CD4-positive, alpha-beta memory T cell (primary cell): ENCODE results near the gene PBX3. TPM values are rescaled to one million over a fixed set of nuclear protein-coding genes. Genes with fewer than 3 reads are reported as not detected.
A peak's percentile ranks its signal among the peaks of the same experiment; 100 is the strongest.

Source experiments
- CTCF ChIA-PET: fragments of 350-600 bp; sonication (Branson Sonifier 250); formaldehyde crosslinking; loops from one replicate; lab custom pipeline; 2021; ENCODE audit warnings: inconsistent platforms; ENCODE audit not compliant: partially characterized antibody; lab: Charles Lee
- POLR2A ChIA-PET: fragments of 350-600 bp; sonication (Branson Sonifier 250); formaldehyde crosslinking; loops from one replicate; lab custom pipeline; 2021; ENCODE audit not compliant: partially characterized antibody; lab: Charles Lee
- DNase-seq, 5 donors: peaks; one replicate each; pipeline versions ENCODE4 v3.0.0 to v3.0.0-alpha.2; 2020 to 2022; ENCODE audit warnings: mixed read lengths in 1 of 5
- H3K27ac ChIP-seq: one replicate; pipeline ENCODE4 v1.7.0; 2013; ENCODE audit warnings: low read depth, low read length
- H3K27me3 ChIP-seq: 2 replicates; pipeline ENCODE4 v1.7.0; 2013; ENCODE audit warnings: mild to moderate bottlenecking, low read length, moderate library complexity; ENCODE audit not compliant: insufficient read depth
- H3K36me3 ChIP-seq: 2 replicates; pipeline ENCODE4 v1.7.0; 2013; ENCODE audit warnings: mild to moderate bottlenecking, low read length, moderate library complexity; ENCODE audit not compliant: insufficient read depth
- H3K4me1 ChIP-seq: 2 replicates; pipeline ENCODE4 v1.7.0; 2013; ENCODE audit warnings: mild to moderate bottlenecking, low read length, moderate library complexity; ENCODE audit not compliant: insufficient read depth
- H3K4me3 ChIP-seq, 2 donors: one replicate each; pipeline ENCODE4 v1.7.0; 2013; ENCODE audit warnings: low read length in 2 of 2, mild to moderate bottlenecking in 1 of 2
- H3K9me3 ChIP-seq, 2 donors: one replicate each; pipeline ENCODE4 v1.7.0; 2013; ENCODE audit warnings: low read length in 2 of 2, control low read depth in 1 of 2; ENCODE audit not compliant: control insufficient read depth in 1 of 2
- H3K27ac Mint-ChIP-seq, 7 donors: one replicate each; pipeline ENCODE4 v1.8.0; 2020 to 2021; ENCODE audit warnings: mixed read lengths in 7 of 7, mild to moderate bottlenecking in 6 of 7, inconsistent platforms in 3 of 7, moderate library complexity in 3 of 7
- H3K27me3 Mint-ChIP-seq, 2 donors: one replicate each; pipeline ENCODE4 v1.8.0; 2020 to 2021; ENCODE audit warnings: mixed read lengths in 2 of 2
- H3K36me3 Mint-ChIP-seq, 2 donors: one replicate each; pipeline ENCODE4 v1.8.0; 2020 to 2021; ENCODE audit warnings: mixed read lengths in 2 of 2, inconsistent platforms in 1 of 2, mild to moderate bottlenecking in 1 of 2
- H3K4me1 Mint-ChIP-seq, 4 donors: one replicate each; pipeline ENCODE4 v1.8.0; 2020 to 2021; ENCODE audit warnings: mixed read lengths in 4 of 4, mild to moderate bottlenecking in 1 of 4
- H3K4me3 Mint-ChIP-seq, 8 donors: one replicate each; pipeline ENCODE4 v1.8.0; 2020 to 2021; ENCODE audit warnings: mixed read lengths in 8 of 8, mild to moderate bottlenecking in 7 of 8, moderate library complexity in 6 of 8, inconsistent platforms in 3 of 8
- H3K9me3 Mint-ChIP-seq, 8 donors: one replicate each; pipeline ENCODE4 v1.8.0; 2020 to 2021; ENCODE audit warnings: mixed read lengths in 8 of 8, mild to moderate bottlenecking in 5 of 8, inconsistent platforms in 3 of 8, moderate library complexity in 1 of 8
- intact Hi-C: fragments of 100-400 bp; cut with micrococcal nuclease; formaldehyde crosslinking; loops from one replicate; pipeline ENCODE4 v1.15.1; 2023
- polyA plus RNA-seq, 2 donors: library from polyadenylated mRNA; unstranded; fragments of 300-500 nt; fragmentation: Illumina TruSeq; gene quantifications; one replicate each; pipeline ENCODE4 v1.2.3, GENCODE V29; 2021
- total RNA-seq, 2 experiments: library from RNA; stranded (reverse); gene quantifications; one replicate each; pipeline ENCODE4 v1.2.3, GENCODE V29; 2021

Gene PBX3
- total and polyA plus RNA-seq, 4 experiments from 2014 or later = 2.2 to 17.0 (median 10.4) TPM

DNA sequence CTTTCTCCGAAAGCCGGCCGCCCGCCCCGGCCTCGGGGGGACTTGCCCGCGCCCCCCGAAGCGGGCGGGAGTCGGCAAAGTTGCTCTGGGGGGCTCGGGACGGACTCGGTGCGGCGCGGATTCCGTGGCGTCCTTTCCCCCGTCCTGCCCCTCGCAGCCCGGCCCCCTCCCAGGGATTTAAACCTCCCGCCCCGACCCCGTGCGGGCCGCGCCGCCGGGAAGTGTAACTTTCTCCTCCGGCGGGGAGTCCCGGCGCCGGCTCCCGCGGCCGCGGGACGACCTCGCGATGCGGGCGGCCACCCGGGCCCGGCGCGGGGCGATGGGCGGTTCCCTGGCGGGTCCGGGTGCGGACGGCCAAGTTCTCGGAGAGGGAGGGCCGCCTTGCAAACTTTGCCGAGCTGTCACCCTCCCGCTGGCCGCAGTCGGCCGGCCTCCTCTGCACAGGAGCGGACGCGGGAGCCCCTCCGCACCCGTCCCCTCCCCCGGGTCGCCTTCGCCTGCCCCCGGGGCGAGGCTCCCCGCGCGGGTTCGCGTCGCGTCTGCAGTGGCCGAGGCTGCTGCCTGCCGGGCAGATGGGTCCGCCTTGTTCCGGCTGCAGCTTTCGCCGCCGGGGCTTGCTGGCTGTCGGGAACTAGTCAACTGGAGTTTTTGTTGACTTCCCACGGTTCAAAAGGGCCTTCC, 732 bp downstream of the PBX3 start:
- H3K4me1 Mint-ChIP-seq = peaks cover 16 to 32% (median 24%) of the 10 kb centered on the region in 4 donors
- peak overlapping the region; percentile 66 for H3K27ac ChIP-seq
- H3K4me3 ChIP-seq = peak overlapping the region; percentile 53 to 57
- intact Hi-C loops = loop anchor here (2.0 to 5.0 kb wide), 3 partner anchors 79 to 189 kb away; no protein-coding TSS in a partner anchor
- CTCF ChIA-PET = no interaction called here
- peaks cover 0 to 10% of the 10 kb centered on the region in 2 donors for H3K36me3 Mint-ChIP-seq
- H3K4me1 ChIP-seq = peaks cover 28% of the 10 kb centered on the region
- H3K9me3 ChIP-seq = no peaks in the 10 kb centered on the region
- H3K4me3 Mint-ChIP-seq = peak overlapping the region; percentile 87 to 95 (median 92)
- DNase-seq = peak; percentile 17 to 46 (median 31)
- no peaks in the 10 kb centered on the region for H3K36me3 ChIP-seq
- H3K27me3 ChIP-seq = no peaks in the 10 kb centered on the region
- no peaks in the 10 kb centered on the region for H3K27me3 Mint-ChIP-seq
- peak overlapping the region; percentile 74 to 93 (median 88) for H3K27ac Mint-ChIP-seq
- H3K9me3 Mint-ChIP-seq = no peaks in the 10 kb centered on the region
- POLR2A ChIA-PET = interaction anchor here (0.6 to 1.6 kb wide), 5 partner anchors 41 to 508 kb away, joined by 3 to 6 read pairs (median 3); partner anchors contain the start of gene MAPKAP1

DNA sequence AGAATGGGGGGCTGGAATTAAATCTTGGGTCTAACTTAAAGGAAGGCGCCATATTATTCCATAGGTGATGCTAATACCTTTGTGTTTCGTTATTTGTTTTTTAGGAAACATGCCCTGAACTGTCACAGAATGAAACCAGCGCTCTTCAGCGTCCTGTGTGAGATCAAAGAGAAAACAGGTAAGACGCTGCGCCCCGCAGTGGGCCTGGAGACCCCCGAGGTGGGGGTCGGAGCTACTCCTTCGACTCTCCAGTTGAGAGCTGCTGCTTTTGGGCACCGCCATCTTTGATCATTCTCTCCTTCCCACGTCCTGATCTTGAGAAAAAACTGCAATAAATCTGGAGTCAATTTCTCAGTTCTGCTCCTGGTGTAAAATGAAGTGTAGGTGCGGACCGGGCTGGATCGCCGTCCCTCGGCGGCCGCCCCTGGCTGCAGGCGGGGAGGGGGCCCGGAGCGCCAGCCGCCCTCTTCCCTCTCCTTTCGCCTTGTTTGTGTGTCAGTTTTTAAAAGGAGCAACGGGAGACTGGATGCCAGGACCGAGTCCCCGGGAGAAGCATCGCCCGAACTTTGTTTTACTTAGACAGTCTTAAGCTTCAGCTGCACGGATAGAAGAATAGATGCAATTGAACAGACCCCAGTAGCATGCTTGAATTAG, 1.4 kb downstream of the PBX3 start:
- Mint-ChIP-seq H3K4me3 (peak overlapping the region; percentile 87 to 95 (median 92)), H3K4me1 (peaks cover 16 to 32% (median 24%) of the 10 kb centered on the region in 4 donors), H3K36me3 (peaks cover 0 to 10% of the 10 kb centered on the region in 2 donors), H3K27me3 (no peaks in the 10 kb centered on the region), H3K27ac (peak overlapping the region; percentile 74 to 93 (median 88)), H3K9me3 (no peaks in the 10 kb centered on the region)
- no peak for DNase-seq
- H3K27me3 ChIP-seq = no peaks in the 10 kb centered on the region
- peak overlapping the region; percentile 66 for H3K27ac ChIP-seq
- peaks cover 28% of the 10 kb centered on the region for H3K4me1 ChIP-seq
- no peaks in the 10 kb centered on the region for H3K9me3 ChIP-seq
- intact Hi-C loops = loop anchor here (5.0 kb wide), 2 partner anchors 79 to 139 kb away; no protein-coding TSS in a partner anchor
- CTCF ChIA-PET = interaction anchor here (0.6 kb wide), 1 partner anchor 50 kb away, joined by 3 read pairs; no protein-coding TSS in a partner anchor
- no peaks in the 10 kb centered on the region for H3K36me3 ChIP-seq
- POLR2A ChIA-PET = interaction anchor here (1.1 to 1.6 kb wide), 3 partner anchors 75 to 82 kb away, joined by 3 to 6 read pairs (median 5); no protein-coding TSS in a partner anchor
- peak overlapping the region; percentile 53 to 57 for H3K4me3 ChIP-seq

- Mint-ChIP-seq H3K27ac (peak overlapping the region in 4 of 7 donors; percentile 5 to 88 (median 56)), H3K4me1 (peaks cover 16 to 32% (median 24%) of the 10 kb centered on the region in 4 donors), H3K36me3 (peaks cover 0 to 10% of the 10 kb centered on the region in 2 donors), H3K27me3 (no peaks in the 10 kb centered on the region), H3K4me3 (peak overlapping the region in 7 of 8 donors; percentile 45 to 88 (median 61)), H3K9me3 (no peaks in the 10 kb centered on the region)
- Histone ChIP-seq H3K4me1 (peaks cover 28% of the 10 kb centered on the region), H3K36me3 (no peaks in the 10 kb centered on the region), H3K9me3 (no peaks in the 10 kb centered on the region), H3K27me3 (no peaks in the 10 kb centered on the region), H3K27ac (no peak overlapping the region), H3K4me3 (no peak overlapping the region)
- ChIA-PET POLR2A (interaction anchor here (1.2 to 1.3 kb wide), 2 partner anchors 11 to 43 kb away, joined by 3 read pairs; partner anchors contain the start of gene MAPKAP1), CTCF (no interaction called here)
- intact Hi-C loops = loop anchor here (5.0 kb wide), 2 partner anchors 78 to 138 kb away; no protein-coding TSS in a partner anchor
- no peak for DNase-seq
Observed at GRCh38 chr9:125749287-125749935, 2.2 kb downstream of the PBX3 start.

GRCh38 chr9:125749951-125750626, 2.9 kb downstream of the PBX3 start:
- no peak for DNase-seq
- CTCF ChIA-PET = no interaction called here

GRCh38 chr9:125750627-125751011, 3.4 kb downstream of the PBX3 start:
- H3K27ac Mint-ChIP-seq = peak overlapping the region in 1 of 7 donors; percentile 60
- no peaks in the 10 kb centered on the region for H3K36me3 ChIP-seq
- H3K4me1 Mint-ChIP-seq = peaks cover 15 to 30% (median 24%) of the 10 kb centered on the region in 4 donors
- peaks cover 0 to 10% of the 10 kb centered on the region in 2 donors for H3K36me3 Mint-ChIP-seq
- H3K27me3 Mint-ChIP-seq = no peaks in the 10 kb centered on the region
- peak overlapping the region in 3 of 8 donors; percentile 23 to 47 (median 24) for H3K4me3 Mint-ChIP-seq
- H3K27me3 ChIP-seq = no peaks in the 10 kb centered on the region
- no peaks in the 10 kb centered on the region for H3K9me3 Mint-ChIP-seq
- no peak overlapping the region for H3K4me3 ChIP-seq
- POLR2A ChIA-PET = interaction anchor here (0.6 to 1.3 kb wide), 3 partner anchors 10 to 44 kb away, joined by 3 read pairs; partner anchors contain the start of gene MAPKAP1
- DNase-seq = no peak
- no peak overlapping the region for H3K27ac ChIP-seq
- H3K4me1 ChIP-seq = peaks cover 27% of the 10 kb centered on the region
- no peaks in the 10 kb centered on the region for H3K9me3 ChIP-seq
- CTCF ChIA-PET = no interaction called here
- intact Hi-C loops = no loop called here

More at GRCh38 chr9:125749951-125750626, 2.9 kb downstream of the PBX3 start:
- no peaks in the 10 kb centered on the region for H3K36me3 ChIP-seq
- H3K27ac ChIP-seq = no peak overlapping the region
- Mint-ChIP-seq H3K27me3 (no peaks in the 10 kb centered on the region), H3K9me3 (no peaks in the 10 kb centered on the region), H3K27ac (no peak overlapping the region), H3K36me3 (peaks cover 0 to 10% of the 10 kb centered on the region in 2 donors), H3K4me1 (peaks cover 16 to 32% (median 24%) of the 10 kb centered on the region in 4 donors), H3K4me3 (peak overlapping the region in 2 of 8 donors; percentile 47 to 48)
- H3K27me3 ChIP-seq = no peaks in the 10 kb centered on the region
- no peak overlapping the region for H3K4me3 ChIP-seq
- intact Hi-C loops = loop anchor here (5.0 kb wide), 2 partner anchors 77 to 137 kb away; no protein-coding TSS in a partner anchor
- peaks cover 28% of the 10 kb centered on the region for H3K4me1 ChIP-seq
- H3K9me3 ChIP-seq = no peaks in the 10 kb centered on the region
- POLR2A ChIA-PET = interaction anchor here (1.2 to 1.3 kb wide), 2 partner anchors 11 to 43 kb away, joined by 3 read pairs; partner anchors contain the start of gene MAPKAP1

GRCh38 chr9:125752070-125752628, 5.0 kb downstream of the PBX3 start:
- Mint-ChIP-seq H3K4me1 (peaks cover 13 to 24% (median 20%) of the 10 kb centered on the region in 4 donors), H3K9me3 (no peaks in the 10 kb centered on the region), H3K27me3 (no peaks in the 10 kb centered on the region), H3K27ac (no peak overlapping the region), H3K4me3 (no peak overlapping the region), H3K36me3 (peaks cover 0 to 6% of the 10 kb centered on the region in 2 donors)
- no peaks in the 10 kb centered on the region for H3K36me3 ChIP-seq
- no peak for DNase-seq
- H3K27ac ChIP-seq = no peak overlapping the region
- no peaks in the 10 kb centered on the region for H3K27me3 ChIP-seq
- intact Hi-C loops = no loop called here
- H3K9me3 ChIP-seq = no peaks in the 10 kb centered on the region
- POLR2A ChIA-PET = no interaction called here
- H3K4me3 ChIP-seq = no peak overlapping the region
- CTCF ChIA-PET = no interaction called here
- peaks cover 22% of the 10 kb centered on the region for H3K4me1 ChIP-seq
